H1 (cell line): ENCODE data around the gene DBH. TPM values are rescaled to one million over a fixed set of nuclear protein-coding genes. Genes with fewer than 3 reads are reported as not detected.

Experiments used
- CTCF ChIA-PET: fragments of 300-600 bp; sonication (Branson Sonifier 250); formaldehyde crosslinking; loops from one replicate; lab custom pipeline; 2021; ENCODE audit not compliant: partially characterized antibody; lab: Charles Lee
- POLR2A ChIA-PET: fragments of 300-600 bp; sonication (Branson Sonifier 250); formaldehyde crosslinking; loops from one replicate; lab custom pipeline; 2021; ENCODE audit warnings: inconsistent platforms; ENCODE audit not compliant: partially characterized antibody; lab: Charles Lee
- DNase-seq, 2 experiments: peaks; one replicate each; pipeline versions ENCODE4 v3.0.0 to v3.0.0-alpha.2; 2010 to 2022; ENCODE audit warnings: low spot score in 2 of 2, low read depth in 1 of 2, mixed read lengths in 1 of 2
- FAIRE-seq: peaks from 2 replicates; lab custom pipeline; 2011; peaks lifted over from hg19 to GRCh38; lab: Jason Lieb, UNC
- H2AFZ ChIP-seq: 2 replicates; pipeline ENCODE4 v1.8.1; 2012; ENCODE audit warnings: low read length, inconsistent platforms
- H2AK5ac ChIP-seq: 2 replicates; pipeline ENCODE4 v1.6.1; 2013; ENCODE audit warnings: low read depth, low read length
- H2BK120ac ChIP-seq: replicated peaks from 2 replicates; pipeline ENCODE3; 2013; ENCODE audit warnings: low read depth, low read length, inconsistent platforms
- H2BK12ac ChIP-seq: 2 replicates; pipeline ENCODE4 v1.6.1; 2013; ENCODE audit warnings: low read depth, low read length
- H2BK15ac ChIP-seq: 2 replicates; pipeline ENCODE4 v1.6.1; 2013; ENCODE audit warnings: low read length
- H2BK20ac ChIP-seq: 2 replicates; pipeline ENCODE4 v1.6.1; 2013; ENCODE audit warnings: low read length
- H2BK5ac ChIP-seq: 2 replicates; pipeline ENCODE4 v1.6.1; 2013; ENCODE audit warnings: low read depth, low read length
- H3K14ac ChIP-seq: 2 replicates; pipeline ENCODE4 v1.6.1; 2013; ENCODE audit warnings: inconsistent platforms; ENCODE audit not compliant: insufficient read length
- H3K18ac ChIP-seq: 2 replicates; pipeline ENCODE4 v1.6.1; 2013; ENCODE audit warnings: low read length; ENCODE audit errors: extremely low read depth
- H3K23ac ChIP-seq: 2 replicates; pipeline ENCODE4 v1.6.1; 2013; ENCODE audit warnings: inconsistent platforms; ENCODE audit not compliant: insufficient read length
- H3K23me2 ChIP-seq: 2 replicates; pipeline ENCODE4 v1.6.1; 2013; ENCODE audit warnings: low read depth, low read length
- H3K27ac ChIP-seq: 2 replicates; pipeline ENCODE4 v1.6.1; 2011; ENCODE audit warnings: low read depth, low read length, inconsistent platforms
- H3K27me3 ChIP-seq, 4 experiments: replicated peaks in 1 of 4; 1 replicate in 1 of 4; 2 replicates in 3 of 4; pipeline versions ENCODE4 v1.6.1 to v1.8.1; 2011 to 2013; ENCODE audit warnings: low read length in 3 of 4, mild to moderate bottlenecking in 3 of 4, inconsistent platforms in 2 of 4, mixed read lengths in 2 of 4, moderate library complexity in 1 of 4; ENCODE audit not compliant: control insufficient read depth in 3 of 4, insufficient read depth in 3 of 4; ENCODE audit errors: extremely low read depth in 1 of 4
- H3K36me3 ChIP-seq, 4 experiments: 2 replicates each; pipeline versions ENCODE4 v1.6.1 to v1.8.1; 2011 to 2013; ENCODE audit warnings: mild to moderate bottlenecking in 4 of 4, low read length in 3 of 4, moderate library complexity in 2 of 4, control low read depth in 1 of 4, inconsistent platforms in 1 of 4; ENCODE audit not compliant: insufficient read depth in 4 of 4, control insufficient read depth in 2 of 4
- H3K4ac ChIP-seq: replicated peaks from 2 replicates; pipeline ENCODE3; 2013; ENCODE audit warnings: low read length, low read depth, mixed read lengths, inconsistent platforms; ENCODE audit not compliant: insufficient read length
- H3K4me1 ChIP-seq, 4 experiments: replicated peaks in 1 of 4; 1 replicate in 1 of 4; 2 replicates in 3 of 4; pipeline versions ENCODE4 v1.6.1 to v1.8.1; 2011 to 2013; ENCODE audit warnings: low read length in 3 of 4, inconsistent platforms in 2 of 4, mixed read lengths in 1 of 4; ENCODE audit not compliant: insufficient read depth in 4 of 4, control insufficient read depth in 3 of 4
- H3K4me2 ChIP-seq, 2 experiments: 2 replicates each; pipeline versions ENCODE4 v1.6.1 to v1.8.1; 2011 to 2013; ENCODE audit warnings: low read depth in 2 of 2, low read length in 2 of 2, control low read depth in 1 of 2, inconsistent platforms in 1 of 2, mild to moderate bottlenecking in 1 of 2; ENCODE audit not compliant: insufficient read depth in 1 of 2
- H3K4me3 ChIP-seq, 4 experiments: fragments of 200-600, 300-600 bp in 1 of 4; sonication (generic), shearing (Covaris generic), sonication (Bioruptor Twin) in 1 of 4; 2 replicates each; pipeline versions ENCODE4 v1.5.1 to v1.8.1; 2011 to 2016; ENCODE audit warnings: low read length in 4 of 4, low read depth in 3 of 4, control low read depth in 2 of 4, inconsistent platforms in 2 of 4, mild to moderate bottlenecking in 2 of 4, mixed read lengths in 1 of 4, moderate library complexity in 1 of 4; ENCODE audit not compliant: insufficient read depth in 2 of 4; ENCODE audit errors: extremely low read depth in 1 of 4
- H3K56ac ChIP-seq: replicated peaks from 2 replicates; pipeline ENCODE3; 2013; ENCODE audit warnings: low read depth, mild to moderate bottlenecking, mixed read lengths, low read length, inconsistent platforms; ENCODE audit not compliant: insufficient read length
- H3K79me1 ChIP-seq: 2 replicates; pipeline ENCODE4 v1.6.1; 2013; ENCODE audit warnings: low read depth, low read length, control low read depth
- H3K79me2 ChIP-seq, 2 experiments: 2 replicates each; pipeline versions ENCODE4 v1.6.1 to v1.8.1; 2012 to 2013; ENCODE audit warnings: low read length in 2 of 2, mild to moderate bottlenecking in 2 of 2, inconsistent platforms in 1 of 2; ENCODE audit not compliant: insufficient read depth in 2 of 2, control insufficient read depth in 1 of 2
- H3K9ac ChIP-seq, 4 experiments: replicated peaks in 1 of 4; 1 replicate in 1 of 4; 2 replicates in 3 of 4; pipeline versions ENCODE4 v1.6.1 to v1.8.1; 2011 to 2013; ENCODE audit warnings: low read depth in 3 of 4, low read length in 3 of 4, control low read depth in 2 of 4, mild to moderate bottlenecking in 2 of 4, moderate library complexity in 2 of 4, inconsistent platforms in 1 of 4; ENCODE audit errors: extremely low read depth in 1 of 4
- H3K9me3 ChIP-seq, 2 experiments: 2 replicates each; pipeline versions ENCODE4 v1.6.1 to v1.8.1; 2012 to 2013; ENCODE audit warnings: mild to moderate bottlenecking in 2 of 2, moderate library complexity in 2 of 2, control low read depth in 1 of 2, inconsistent platforms in 1 of 2, low read depth in 1 of 2, low read length in 1 of 2, mixed read lengths in 1 of 2; ENCODE audit not compliant: insufficient read depth in 2 of 2
- H4K20me1 ChIP-seq, 2 experiments: replicated peaks in 1 of 2; 2 replicates each; pipeline versions ENCODE3 to v1.8.1; 2011 to 2013; ENCODE audit warnings: inconsistent platforms in 2 of 2, low read length in 2 of 2, mild to moderate bottlenecking in 1 of 2; ENCODE audit not compliant: insufficient read depth in 2 of 2, control insufficient read depth in 1 of 2
- H4K5ac ChIP-seq: 2 replicates; pipeline ENCODE4 v1.6.1; 2013; ENCODE audit warnings: low read length, low read depth, mixed read lengths, inconsistent platforms; ENCODE audit not compliant: insufficient read length
- H4K8ac ChIP-seq: 2 replicates; pipeline ENCODE4 v1.8.0; 2013; ENCODE audit warnings: mild to moderate bottlenecking, moderate library complexity, low read length, inconsistent platforms; ENCODE audit not compliant: insufficient read depth; ENCODE audit errors: extremely low read depth
- H4K91ac ChIP-seq: replicated peaks from 2 replicates; pipeline ENCODE3; 2013; ENCODE audit warnings: low read length, mixed read lengths, inconsistent platforms; ENCODE audit not compliant: insufficient read length
- BRCA1 ChIP-seq: IDR thresholded peaks from 2 replicates; pipeline ENCODE4 v1.6.1; 2012; ENCODE audit warnings: low read depth, low read length, improper control_type of control experiment
- CBX5 ChIP-seq: fragments of 300-800, 300-1000 bp; sonication (generic); IDR thresholded peaks from 2 replicates; pipeline ENCODE4 v1.7.1; 2016; ENCODE audit warnings: antibody characterized with exemption, low read length, low read depth
- CHD2 ChIP-seq: IDR thresholded peaks from 2 replicates; pipeline ENCODE4 v1.6.1; 2012; ENCODE audit warnings: low read length, improper control_type of control experiment
- CTCF ChIP-seq, 3 experiments: IDR thresholded peaks; 1 replicate in 2 of 3; 2 replicates in 1 of 3; pipeline versions ENCODE4 v1.5.1 to v1.6.1; 2011; ENCODE audit warnings: low read length in 3 of 3, mild to moderate bottlenecking in 3 of 3, inconsistent platforms in 2 of 3, low read depth in 1 of 3, moderate library complexity in 1 of 3; ENCODE audit not compliant: insufficient read depth in 1 of 3; ENCODE audit errors: control extremely low read depth in 1 of 3
- JUND ChIP-seq: IDR thresholded peaks from 2 replicates; pipeline ENCODE4 v1.6.1; 2011; ENCODE audit warnings: mild to moderate bottlenecking, improper control_type of control experiment, low read length
- POLR2AphosphoS5 ChIP-seq: IDR thresholded peaks from 2 replicates; pipeline ENCODE4 v1.6.1; 2011; ENCODE audit warnings: low read depth, low read length
- POU5F1 ChIP-seq: IDR thresholded peaks from 2 replicates; pipeline ENCODE4 v1.6.1; 2011; ENCODE audit warnings: low read depth, mild to moderate bottlenecking, low read length, moderate library complexity
- RFX5 ChIP-seq: IDR thresholded peaks from 2 replicates; pipeline ENCODE4 v1.6.1; 2011; ENCODE audit warnings: low read depth, low read length, improper control_type of control experiment, borderline replicate concordance
- SP2 ChIP-seq: IDR thresholded peaks from 2 replicates; pipeline ENCODE4 v1.6.1; 2012; ENCODE audit warnings: mild to moderate bottlenecking, low read length, inconsistent platforms
- TAF1 ChIP-seq: IDR thresholded peaks from 2 replicates; pipeline ENCODE4 v1.6.1; 2011; ENCODE audit warnings: mild to moderate bottlenecking, low read depth, low read length
- TCF12 ChIP-seq: IDR thresholded peaks from 2 replicates; pipeline ENCODE4 v1.6.1; 2011; ENCODE audit warnings: low read depth, mild to moderate bottlenecking, low read length
- WGBS, 2 experiments: shearing (Covaris generic) in 1 of 2; methylation state at CpG; one replicate each; pipeline versions ENCODE4 v1.1.6 to v1.1.7; 2013 to 2015; ENCODE audit warnings: low lambda C conversion rate in 2 of 2, mixed read lengths in 2 of 2, inconsistent platforms in 1 of 2, low coverage in 1 of 2, missing lambda C conversion rate in 1 of 2; ENCODE audit not compliant: insufficient replicate concordance in 2 of 2, insufficient coverage in 1 of 2, insufficient read length in 1 of 2; ENCODE audit errors: extremely low coverage in 1 of 2, missing lambda C conversion rate in 1 of 2; 5-methylcytosine and 5-hydroxymethylcytosine counted together
- polyA plus RNA-seq, 7 experiments: library from polyadenylated mRNA; depleted of rRNA in 3 of 7; stranded (reverse) in 5 of 7; unstranded in 2 of 7; fragments of >200 nt in 5 of 7; fragments of 200-250 nt in 2 of 7; gene quantifications; 1 replicate in 5 of 7; 2 replicates in 1 of 7; 4 replicates in 1 of 7; pipeline versions ENCODE4 v1.2.1 to v1.2.3, GENCODE V29; 2011 to 2013; ENCODE audit warnings: missing spikeins in 2 of 7, mixed read lengths in 2 of 7
- total RNA-seq: library from RNA; stranded (reverse); fragmentation: NEBNext Ultra II Directional; extraction: Animal tissue kit (Norgen Biotek cat#: 25700); gene quantifications from 2 replicates; pipeline ENCODE4 v1.2.1, GENCODE V29; 2021

Gene DBH
- total and polyA plus RNA-seq, 2 of the 8 experiments (the other 6 are each of a cell fraction or from before 2014, with no cell fraction given) = 0.18 TPM; not detected in 1

GRCh38 chr9:133684121-133684935 lies 48.2 kb downstream of the DBH start:
- Histone ChIP-seq H3K9ac (no peak overlapping the region), H3K4me2 (no peak overlapping the region), H3K23ac (no peak overlapping the region), H3K56ac (no peak overlapping the region), H3K18ac (no peak overlapping the region; the same call in 1 of the 2 replicates), H2AFZ (no peak overlapping the region), H3K4me3 (no peak overlapping the region), H3K4me1 (no peaks in the 10 kb centered on the region; a peak in 1 of 7 replicates), H2BK15ac (no peak overlapping the region), H4K8ac (no peak overlapping the region), H3K23me2 (no peaks in the 10 kb centered on the region), H2BK120ac (no peak overlapping the region), H4K91ac (no peak overlapping the region), H2AK5ac (no peak overlapping the region), H3K4ac (no peak overlapping the region), H3K14ac (no peak overlapping the region), H3K9me3 (no peaks in the 10 kb centered on the region), H3K27me3 (no peaks in the 10 kb centered on the region), H2BK12ac (no peak overlapping the region), H3K27ac (no peak overlapping the region), H3K79me1 (no peaks in the 10 kb centered on the region), H2BK5ac (no peak overlapping the region), H3K36me3 (no peaks in the 10 kb centered on the region), H4K5ac (no peak overlapping the region), H3K79me2 (no peaks in the 10 kb centered on the region), H4K20me1 (no peaks in the 10 kb centered on the region), H2BK20ac (no peak overlapping the region)
- ChIA-PET CTCF (interaction anchor here (0.9 to 1.9 kb wide), 6 partner anchors 13 to 356 kb away, joined by 3 to 6 read pairs (median 3); no protein-coding TSS in a partner anchor), POLR2A (interaction anchor here (1.3 kb wide), 1 partner anchor 11 kb away, joined by 3 read pairs; no protein-coding TSS in a partner anchor)
- no peak for TF ChIP-seq JUND
- TF ChIP-seq SP2 = no peak
- TF ChIP-seq CHD2 = no peak
- no peak for TF ChIP-seq TCF12
- TF ChIP-seq POLR2AphosphoS5 = no peak
- TF ChIP-seq RFX5 = no peak
- TF ChIP-seq BRCA1 = no peak
- TF ChIP-seq TAF1 = no peak
- no peak for TF ChIP-seq POU5F1
- no peak for TF ChIP-seq CTCF (IDR thresholded peaks at IDR 0.05; ENCODE audit: control extremely low read depth in 1 of 3, insufficient read depth in 1 of 3, low read depth in 1 of 3, low read length in 3 of 3)
- TF ChIP-seq CBX5 = no peak
- 90% methylated on average over 26 of the region's 26 CpGs; no CpG with 5 or more reads in 1 of the 2 experiments for WGBS, 2 experiments
- FAIRE-seq = no peak
- DNase-seq = no peak
